ENCODE measurements around the gene HCAR1.

GRCh38 chr12:122684297-122684813 lies 46.3 kb downstream of the HCAR1 start:
- no peak for TF ChIP-seq POLR2AphosphoS5 (IDR thresholded peaks at IDR 0.05)
- TF ChIP-seq CTCF (IDR thresholded peaks at IDR 0.05) = no peak
- TF ChIP-seq POLR2A (IDR thresholded peaks at IDR 0.05) = no peak

Data from prostate gland (tissue), 2 donors.